ENCODE results near the gene MLLT10.
"Not testable (repeated sequence)": the region's sequence is repeated elsewhere in the genome, so short reads cannot be mapped to it uniquely, and the experiment has no call there.

The MLLT10 gene

DNA sequence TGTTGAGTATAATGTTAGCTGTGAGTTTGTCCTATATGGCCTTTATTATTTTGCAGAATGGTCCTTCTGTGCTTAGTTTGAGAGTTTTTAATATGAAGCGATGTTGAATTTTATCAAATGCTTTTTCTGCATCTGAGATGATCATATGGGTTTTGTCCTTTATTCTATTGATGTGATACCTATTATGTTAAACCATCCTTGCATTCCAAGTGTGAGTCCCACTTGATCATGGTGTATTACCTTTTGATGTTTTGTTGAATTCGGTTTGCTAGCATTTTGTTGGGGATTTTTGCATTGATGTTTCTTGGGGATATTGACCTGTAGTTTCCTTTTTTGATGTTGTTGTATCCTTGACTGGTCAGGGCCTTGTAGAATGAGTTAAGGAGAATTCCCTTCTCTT is 166.4 kb downstream of the MLLT10 start:
- DNase-seq (ENCODE audit: low read depth in 2 of 2) = no peak

DNA sequence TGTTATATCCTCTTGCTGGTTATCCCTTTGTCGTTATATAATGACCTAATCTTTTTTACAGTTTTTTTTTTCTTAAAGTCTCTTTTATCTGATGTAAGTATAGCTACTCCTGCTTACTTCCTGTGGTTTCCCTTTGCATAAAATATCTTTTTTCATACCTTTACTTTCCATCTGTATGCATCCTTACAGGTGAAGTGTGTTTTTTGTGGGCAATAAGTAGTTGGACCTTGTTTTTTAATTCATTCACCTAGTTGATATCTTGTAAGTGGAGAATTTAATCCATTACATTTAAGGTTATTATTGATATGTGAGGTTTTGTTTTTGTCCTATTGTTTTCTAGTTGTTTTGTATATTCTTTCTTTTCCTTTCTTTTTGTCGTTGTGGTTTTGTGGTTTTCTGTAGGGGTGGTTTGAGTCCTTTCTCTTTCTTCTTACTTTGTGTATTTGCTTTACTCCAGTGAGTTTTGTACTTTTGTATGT is 168.6 kb downstream of the MLLT10 start:
- no peak for DNase-seq (ENCODE audit: low read depth in 2 of 2)

- no peak for DNase-seq (ENCODE audit: low read depth in 2 of 2)
These were observed 171.3 kb downstream of the MLLT10 start for GRCh38 chr10:21705142-21705827.

- no peak for DNase-seq (ENCODE audit: low read depth in 2 of 2)
These were observed 171.8 kb downstream of the MLLT10 start for GRCh38 chr10:21705828-21706176.

DNA sequence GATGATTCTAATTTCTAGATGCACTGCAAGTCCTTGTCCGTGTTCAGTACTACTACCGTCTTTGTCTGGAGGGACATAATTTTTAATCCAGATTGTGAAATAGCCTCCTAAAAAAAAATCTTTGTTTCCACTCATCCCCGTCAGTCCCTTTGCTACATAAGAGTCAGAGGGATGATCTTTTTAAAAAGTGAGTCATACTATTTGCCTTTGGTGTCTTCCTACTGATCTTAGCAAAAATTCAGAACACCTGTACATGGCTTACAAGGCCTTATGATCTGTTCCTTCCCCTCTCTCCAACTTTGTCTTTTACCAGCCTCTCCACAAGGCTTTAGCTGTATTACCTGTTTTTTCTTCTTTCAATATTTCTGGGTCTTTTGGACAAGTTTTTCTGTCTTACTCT is 173.5 kb downstream of the MLLT10 start:
- no peak for DNase-seq (ENCODE audit: low read depth in 2 of 2)

GRCh38 chr10:21712975-21713374 is 178.9 kb downstream of the MLLT10 start:
- DNase-seq (ENCODE audit: low read depth in 2 of 2) = no peak

GRCh38 chr10:21715531-21716195 is 181.6 kb downstream of the MLLT10 start:
- DNase-seq (ENCODE audit: low read depth in 2 of 2) = no peak

DNA sequence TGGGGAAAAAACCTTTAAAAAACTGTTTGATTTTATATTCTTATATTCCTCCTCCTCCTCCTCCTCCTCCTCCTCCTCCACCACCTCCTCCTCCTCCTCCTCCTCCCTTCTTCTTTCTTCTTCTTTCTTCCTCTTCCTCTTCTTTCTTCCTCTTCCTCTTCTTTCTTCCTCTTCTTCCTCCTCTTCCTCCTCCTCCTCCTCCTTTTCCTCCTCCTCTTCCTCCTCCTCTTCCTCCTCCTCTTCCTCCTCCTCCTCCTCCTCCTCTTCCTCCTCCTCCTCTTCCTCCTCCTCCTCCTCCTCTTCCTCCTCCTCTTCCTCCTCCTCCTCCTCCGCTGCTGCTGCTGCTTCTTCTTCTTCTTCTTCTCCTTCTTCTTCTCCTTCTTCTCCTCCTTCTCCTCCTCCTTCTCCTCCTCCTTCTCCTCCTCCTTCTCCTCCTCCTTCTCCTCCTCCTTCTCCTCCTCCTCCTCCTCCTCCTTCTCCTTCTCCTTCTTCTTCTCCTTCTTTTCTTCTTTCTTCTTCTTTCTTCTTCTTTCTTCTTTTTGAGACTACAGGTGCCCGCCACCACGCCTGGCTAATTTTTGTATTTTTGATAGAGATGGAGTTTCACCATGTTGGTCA is 183.5 kb downstream of the MLLT10 start:
- not testable (repeated sequence) for DNase-seq (ENCODE audit: low read depth in 2 of 2)

DNA sequence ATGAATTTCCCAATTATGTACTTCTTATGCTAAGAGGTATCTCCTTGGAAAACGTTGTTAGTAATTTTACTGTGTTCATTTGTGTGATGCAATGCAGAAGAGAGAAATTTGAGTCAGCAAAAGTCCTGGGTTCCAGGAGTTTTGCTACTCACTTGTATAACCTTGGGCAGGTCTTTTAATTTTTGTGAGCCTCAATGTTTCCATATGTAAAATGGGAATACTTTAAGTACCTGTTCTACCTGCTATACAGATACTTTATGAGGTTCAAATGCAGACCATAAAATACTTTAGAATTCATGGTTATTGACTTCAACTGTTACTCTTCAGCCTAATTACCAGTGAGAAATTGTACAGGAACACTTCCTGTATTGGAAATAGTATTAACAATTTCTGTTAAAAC is 185.5 kb downstream of the MLLT10 start:
- no peak for DNase-seq (ENCODE audit: low read depth in 2 of 2)

- no peak for DNase-seq (ENCODE audit: low read depth in 2 of 2)
These were observed 186.1 kb downstream of the MLLT10 start for GRCh38 chr10:21720090-21720489.

GRCh38 chr10:21721000-21721665 is 187.1 kb downstream of the MLLT10 start:
- DNase-seq (ENCODE audit: low read depth in 2 of 2) = no peak

GRCh38 chr10:21722209-21722608 is 188.2 kb downstream of the MLLT10 start:
- DNase-seq (ENCODE audit: low read depth in 2 of 2) = no peak

- no peak for DNase-seq (ENCODE audit: low read depth in 2 of 2)
These were observed 190.1 kb downstream of the MLLT10 start for GRCh38 chr10:21724020-21724589.

- no peak for DNase-seq (ENCODE audit: low read depth in 2 of 2)
These were observed 190.8 kb downstream of the MLLT10 start for GRCh38 chr10:21724687-21725367.

DNA sequence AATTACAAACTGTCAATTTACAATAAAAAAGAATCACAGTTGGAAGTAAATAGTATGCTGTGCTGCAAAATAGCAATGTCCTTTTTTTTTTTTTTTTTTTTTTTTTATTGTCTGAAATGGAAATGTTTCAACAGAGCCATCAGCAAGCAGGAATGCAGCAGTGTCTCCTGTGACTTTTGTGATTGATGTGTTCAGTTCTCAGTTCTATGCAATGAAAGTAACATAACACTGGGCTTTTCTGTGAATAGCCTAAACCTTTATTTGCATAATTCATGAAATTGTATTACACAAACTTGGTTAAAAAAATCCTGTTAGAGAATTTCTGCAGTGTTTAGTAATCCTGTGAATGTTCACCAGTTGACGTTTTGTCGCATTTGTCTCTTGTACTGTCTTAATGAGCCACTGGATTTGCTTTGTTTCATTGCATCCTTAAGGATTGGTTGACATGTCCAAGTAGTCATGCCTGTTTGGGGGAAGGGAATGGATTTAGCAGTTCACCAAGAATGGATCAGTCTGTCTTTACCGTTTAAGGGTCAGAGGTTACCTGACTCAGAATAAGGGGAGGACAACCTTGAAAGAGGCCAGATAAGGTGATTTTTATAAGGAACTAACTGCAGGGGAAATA is 192.7 kb downstream of the MLLT10 start:
- no peak for DNase-seq (ENCODE audit: low read depth in 2 of 2)

GRCh38 chr10:21727452-21728168 is 193.6 kb downstream of the MLLT10 start:
- DNase-seq (ENCODE audit: low read depth in 2 of 2) = no peak

- DNase-seq (ENCODE audit: low read depth in 2 of 2) = no peak
These were observed 194.6 kb downstream of the MLLT10 start for GRCh38 chr10:21728618-21729017.

DNA sequence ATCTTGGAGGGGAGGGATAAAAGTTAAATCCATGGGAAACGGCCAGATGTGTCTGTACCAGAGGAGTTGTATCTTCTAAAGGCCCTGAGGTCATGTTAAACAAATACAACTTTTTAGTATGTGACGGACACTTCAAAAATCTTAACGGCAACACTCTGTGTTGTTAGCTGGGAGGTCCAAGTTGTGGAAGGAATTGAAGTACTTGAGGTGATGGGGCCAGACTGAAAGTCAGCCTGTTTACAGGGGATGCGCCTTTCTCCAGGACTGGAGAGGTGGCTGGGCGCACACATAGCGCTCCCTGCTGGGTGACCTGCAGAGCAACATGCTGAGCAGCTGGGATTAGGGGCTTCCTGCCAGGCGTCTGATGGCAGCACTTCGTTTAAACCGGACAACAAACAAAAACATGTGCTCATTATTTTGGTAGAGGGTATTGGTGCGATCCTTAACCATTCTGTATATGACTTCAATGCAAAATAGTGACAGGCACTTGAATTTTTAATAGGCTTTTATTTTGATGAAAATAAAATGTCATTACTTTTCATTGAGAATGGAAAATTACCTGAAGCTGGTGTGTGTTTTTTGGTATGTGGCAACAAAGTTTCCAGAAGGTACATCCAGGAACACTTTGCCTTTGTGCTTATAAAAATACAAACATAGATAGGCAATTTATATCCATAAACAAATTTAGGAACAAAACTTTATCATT is 198.2 kb downstream of the MLLT10 start:
- DNase-seq (ENCODE audit: low read depth in 2 of 2) = no peak

GRCh38 chr10:21733710-21734109 is 199.7 kb downstream of the MLLT10 start:
- no peak for DNase-seq (ENCODE audit: low read depth in 2 of 2)

- no peak for DNase-seq (ENCODE audit: low read depth in 2 of 2)
These were observed 203.1 kb downstream of the MLLT10 start for GRCh38 chr10:21737106-21737505.

All from stimulated activated CD8-positive, alpha-beta memory T cell treated with anti-CD3 and anti-CD28 coated beads, Interleukin-15, amount 100 ng/mL, for 4 hours (primary cell).